ENCODE results near the gene KIF4A. TPM values are rescaled to one million over a fixed set of nuclear protein-coding genes. Genes with fewer than 3 reads are reported as not detected.
"Not testable (repeated sequence)": the region's sequence is repeated elsewhere in the genome, so short reads cannot be mapped to it uniquely, and the experiment has no call there.

Gene KIF4A
- total RNA-seq, 4 donors from 2014 or later = 0.13 to 0.47 (median 0.17) TPM

GRCh38 chrX:70332600-70332999 lies 42.7 kb downstream of the KIF4A start:
- Histone ChIP-seq H3K9me3 (no peaks in the 10 kb centered on the region), H3K36me3 (no peaks in the 10 kb centered on the region), H3K4me3 (no peak overlapping the region), H3K27ac (no peak overlapping the region), H3K4me1 (no peaks in the 10 kb centered on the region), H3K27me3 (no peaks in the 10 kb centered on the region)
- ATAC-seq = no peak
- WGBS, 2 donors (ENCODE audit: low coverage in 1 of 2) = 64% methylated on average over 1 of the region's 1 CpG; no CpG with 5 or more reads in 1 of the 2 donors
- no peak for TF ChIP-seq CTCF (IDR thresholded peaks at IDR 0.05)
- no peak for TF ChIP-seq EP300 (IDR thresholded peaks at IDR 0.05)
- TF ChIP-seq POLR2AphosphoS5 (IDR thresholded peaks at IDR 0.05) = no peak
- no peak for TF ChIP-seq POLR2A (IDR thresholded peaks at IDR 0.05)

- H3K27ac ChIP-seq = no peak overlapping the region
- no peaks in the 10 kb centered on the region for H3K36me3 ChIP-seq
- no peak overlapping the region for H3K4me3 ChIP-seq
- H3K4me1 ChIP-seq = no peaks in the 10 kb centered on the region
- H3K9me3 ChIP-seq = no peaks in the 10 kb centered on the region
- H3K27me3 ChIP-seq = no peaks in the 10 kb centered on the region
- no peak for ATAC-seq
- no peak for TF ChIP-seq POLR2A (IDR thresholded peaks at IDR 0.05)
Observed at GRCh38 chrX:70336767-70337166, 46.9 kb downstream of the KIF4A start.

- Histone ChIP-seq H3K27me3 (no peaks in the 10 kb centered on the region), H3K4me1 (no peaks in the 10 kb centered on the region), H3K4me3 (no peak overlapping the region), H3K9me3 (no peaks in the 10 kb centered on the region), H3K36me3 (no peaks in the 10 kb centered on the region), H3K27ac (no peak overlapping the region)
- ATAC-seq = no peak
- 96 to 100% methylated on average over 2 to 4 of the region's 4 CpGs for WGBS, 2 donors (ENCODE audit: low coverage in 1 of 2)
- no peak for TF ChIP-seq CTCF (IDR thresholded peaks at IDR 0.05)
- TF ChIP-seq POLR2A (IDR thresholded peaks at IDR 0.05) = no peak
- no peak for TF ChIP-seq POLR2AphosphoS5 (IDR thresholded peaks at IDR 0.05)
- TF ChIP-seq EP300 (IDR thresholded peaks at IDR 0.05) = no peak
Observed at GRCh38 chrX:70338290-70338689, 48.4 kb downstream of the KIF4A start.

- no peaks in the 10 kb centered on the region for H3K9me3 ChIP-seq
- no peaks in the 10 kb centered on the region for H3K36me3 ChIP-seq
- no peak overlapping the region for H3K4me3 ChIP-seq
- no peaks in the 10 kb centered on the region for H3K4me1 ChIP-seq
- no peaks in the 10 kb centered on the region for H3K27me3 ChIP-seq
- no peak for ATAC-seq
- no peak overlapping the region for H3K27ac ChIP-seq
- TF ChIP-seq POLR2AphosphoS5 (IDR thresholded peaks at IDR 0.05) (no peak), POLR2A (IDR thresholded peaks at IDR 0.05) (no peak), CTCF (IDR thresholded peaks at IDR 0.05) (no peak), EP300 (IDR thresholded peaks at IDR 0.05) (no peak)
- 58 to 81% methylated on average over 2 to 7 of the region's 7 CpGs for WGBS, 2 donors (ENCODE audit: low coverage in 1 of 2)
Observed at GRCh38 chrX:70343435-70343834, 53.5 kb downstream of the KIF4A start.

DNA sequence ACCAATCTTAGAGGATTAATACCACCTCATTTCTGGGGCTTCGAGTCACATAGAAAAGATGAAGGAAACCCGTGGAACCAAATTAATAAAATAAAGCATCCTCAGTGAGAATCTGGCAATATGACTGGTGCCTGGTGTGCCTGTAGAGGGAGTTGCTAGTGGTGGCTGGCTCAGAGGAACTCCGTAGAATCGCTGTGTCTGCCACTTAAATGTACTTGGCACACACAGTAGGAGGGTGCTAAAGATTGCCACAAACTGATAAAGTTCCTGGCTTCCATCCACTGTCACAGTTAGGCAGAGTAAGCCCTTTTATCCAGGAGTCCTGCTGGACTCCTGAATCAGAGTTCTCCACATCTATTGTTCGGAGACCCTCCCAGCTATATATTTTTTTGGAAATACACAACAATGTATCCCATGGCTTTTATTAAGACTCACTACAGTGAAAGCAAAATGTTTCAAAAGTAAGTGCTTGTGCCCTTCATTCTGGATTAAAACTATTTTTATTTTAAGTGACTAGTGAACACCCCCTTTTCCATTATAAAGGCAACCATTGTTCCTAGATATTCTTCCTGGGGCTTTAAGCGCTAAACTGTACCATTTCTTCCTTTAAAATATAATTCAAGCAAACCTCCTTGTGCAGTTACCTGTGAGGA lies 56.6 kb downstream of the KIF4A start:
- no peaks in the 10 kb centered on the region for H3K9me3 ChIP-seq
- no peak for ATAC-seq
- H3K4me3 ChIP-seq = no peak overlapping the region
- H3K27ac ChIP-seq = no peak overlapping the region
- H3K27me3 ChIP-seq = no peaks in the 10 kb centered on the region
- H3K4me1 ChIP-seq = no peaks in the 10 kb centered on the region
- H3K36me3 ChIP-seq = no peaks in the 10 kb centered on the region
- TF ChIP-seq POLR2A (IDR thresholded peaks at IDR 0.05) (no peak), EP300 (IDR thresholded peaks at IDR 0.05) (no peak), CTCF (IDR thresholded peaks at IDR 0.05) (no peak), POLR2AphosphoS5 (IDR thresholded peaks at IDR 0.05) (no peak)
- WGBS, 2 donors (ENCODE audit: low coverage in 1 of 2) = 81 to 92% methylated on average over 4 to 5 of the region's 6 CpGs

DNA sequence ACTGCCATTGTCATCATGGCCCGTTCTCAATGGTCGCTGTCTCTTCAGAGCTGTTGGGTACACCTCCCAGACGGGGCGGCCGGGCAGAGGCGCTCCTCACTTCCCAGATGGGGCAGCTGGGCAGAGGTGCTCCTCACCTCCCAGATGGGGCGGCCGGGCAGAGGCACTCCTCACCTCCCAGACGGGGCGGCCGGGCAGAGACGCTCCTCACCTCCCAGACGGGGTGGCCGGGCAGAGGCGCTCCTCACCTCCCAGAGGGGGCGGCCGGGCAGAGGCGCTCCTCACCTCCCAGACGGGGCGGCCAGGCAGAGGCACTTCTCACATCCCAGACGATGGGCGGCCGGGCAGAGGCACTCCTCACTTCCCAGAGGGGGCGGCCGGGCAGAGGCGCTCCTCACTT lies 58.9 kb downstream of the KIF4A start:
- not testable (repeated sequence) for H3K4me1 ChIP-seq, H3K27ac ChIP-seq, H3K27me3 ChIP-seq, H3K9me3 ChIP-seq, H3K36me3 ChIP-seq, ATAC-seq, H3K4me3 ChIP-seq
- no CpG with 5 or more reads among the region's 26 CpGs for WGBS, 2 donors (ENCODE audit: low coverage in 1 of 2)

DNA sequence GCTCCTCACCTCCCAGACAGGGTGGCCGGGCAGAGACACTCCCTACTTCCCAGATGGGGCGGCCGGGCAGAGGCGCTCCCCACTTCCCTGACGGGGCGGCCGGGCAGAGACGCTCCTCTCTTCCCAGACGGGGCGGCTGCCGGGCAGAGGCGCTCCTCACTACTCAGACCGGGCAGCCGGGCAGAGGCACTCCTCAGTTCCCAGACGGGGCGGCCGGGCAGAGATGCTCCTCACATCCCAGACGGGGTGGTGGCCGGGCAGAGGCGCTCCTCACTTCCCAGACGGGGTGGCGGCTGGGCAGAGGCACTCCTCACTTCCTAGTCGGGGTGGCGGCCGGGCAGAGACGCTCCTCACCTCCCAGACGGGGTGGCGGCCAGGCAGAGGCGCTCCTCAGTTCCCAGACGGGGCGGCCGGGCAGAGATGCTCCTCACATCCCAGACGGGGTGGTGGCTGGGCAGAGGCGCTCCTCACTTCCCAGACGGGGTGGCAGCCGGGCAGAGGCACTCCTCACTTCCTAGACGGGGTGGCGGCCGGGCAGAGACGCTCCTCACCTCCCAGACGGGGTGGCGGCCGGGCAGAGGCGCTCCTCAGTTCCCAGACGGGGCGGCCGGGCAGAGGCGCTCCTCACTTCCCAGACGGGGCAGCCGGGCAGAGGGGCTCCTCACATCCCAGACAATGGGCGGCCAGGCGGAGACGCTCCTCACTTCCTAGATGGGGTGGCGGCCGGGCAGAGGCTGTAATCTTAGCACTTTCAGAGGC lies 59.6 kb downstream of the KIF4A start:
- ATAC-seq, H3K27ac ChIP-seq, H3K27me3 ChIP-seq, H3K9me3 ChIP-seq, H3K4me3 ChIP-seq, H3K36me3 ChIP-seq, H3K4me1 ChIP-seq: not testable (repeated sequence)
- no CpG with 5 or more reads among the region's 55 CpGs for WGBS, 2 donors (ENCODE audit: low coverage in 1 of 2)

All from gastroesophageal sphincter (tissue), 4 donors.